A549 treated with Hydrocortisone at 1 μM for 4 hours (cell line): Measurements from ENCODE around the gene HLX. TPM values are rescaled to one million over a fixed set of nuclear protein-coding genes. Genes with fewer than 3 reads are reported as not detected.

ENCODE experiments used
- total RNA-seq: library from RNA; stranded (reverse); fragments of 200-300 nt; extraction: Qiagen RNA extraction; gene quantifications from 5 replicates; pipeline ENCODE4 v1.2.3, GENCODE V29; 2022

HLX gene, protein sequence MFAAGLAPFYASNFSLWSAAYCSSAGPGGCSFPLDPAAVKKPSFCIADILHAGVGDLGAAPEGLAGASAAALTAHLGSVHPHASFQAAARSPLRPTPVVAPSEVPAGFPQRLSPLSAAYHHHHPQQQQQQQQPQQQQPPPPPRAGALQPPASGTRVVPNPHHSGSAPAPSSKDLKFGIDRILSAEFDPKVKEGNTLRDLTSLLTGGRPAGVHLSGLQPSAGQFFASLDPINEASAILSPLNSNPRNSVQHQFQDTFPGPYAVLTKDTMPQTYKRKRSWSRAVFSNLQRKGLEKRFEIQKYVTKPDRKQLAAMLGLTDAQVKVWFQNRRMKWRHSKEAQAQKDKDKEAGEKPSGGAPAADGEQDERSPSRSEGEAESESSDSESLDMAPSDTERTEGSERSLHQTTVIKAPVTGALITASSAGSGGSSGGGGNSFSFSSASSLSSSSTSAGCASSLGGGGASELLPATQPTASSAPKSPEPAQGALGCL
- total RNA-seq: 3.3 to 5.6 TPM (median 3.6 TPM) in 5 replicates

DNA sequence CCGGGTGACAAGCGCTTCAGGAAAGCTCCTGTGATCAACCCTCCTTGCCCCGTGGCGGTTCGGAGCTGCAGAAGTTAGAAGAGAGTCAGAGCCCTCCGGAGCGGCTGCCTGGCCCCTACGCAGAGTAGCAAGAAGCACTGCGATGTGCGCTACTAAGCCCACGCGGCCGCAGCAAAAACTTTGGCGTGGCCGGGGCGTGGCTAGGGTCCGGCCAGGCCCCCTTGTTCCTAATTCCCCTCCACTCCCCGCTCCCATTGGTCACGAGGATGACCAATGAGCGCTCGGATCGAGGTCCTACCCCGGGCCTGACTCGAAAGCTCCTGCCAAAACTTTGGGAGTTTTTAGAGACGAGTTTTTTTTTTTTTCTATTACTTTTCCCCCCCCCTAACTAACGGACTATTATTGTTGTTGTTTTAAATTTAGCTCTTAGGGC, at the start of gene HLX:
Gene HLX (plus strand): TSS at position 368 of the 433 bp plus-strand sequence. CDS start 415 bp downstream, outside the sequence.

Other genes starting within 250 kb of the HLX start
- gene C1orf115, start 189.1 kb upstream of the HLX start, total RNA-seq: 4.6 to 7.0 TPM (median 5.8 TPM) in 5 replicates
- 8.8 to 13.3 TPM (median 12.2 TPM) in 5 replicates for gene MTARC2, start 131.1 kb upstream of the HLX start, total RNA-seq
- gene MTARC1, start 92.5 kb upstream of the HLX start, total RNA-seq: 7.8 to 9.6 TPM (median 8.7 TPM) in 5 replicates